ENCODE results near the gene C6orf120. TPM values are rescaled to one million over a fixed set of nuclear protein-coding genes. Genes with fewer than 3 reads are reported as not detected.

C6orf120 gene
- total and polyA plus RNA-seq, 2 of the 13 experiments (the other 11 are each of a cell fraction or from before 2014, with no cell fraction given), result 21.7 to 29.9 TPM

DNA sequence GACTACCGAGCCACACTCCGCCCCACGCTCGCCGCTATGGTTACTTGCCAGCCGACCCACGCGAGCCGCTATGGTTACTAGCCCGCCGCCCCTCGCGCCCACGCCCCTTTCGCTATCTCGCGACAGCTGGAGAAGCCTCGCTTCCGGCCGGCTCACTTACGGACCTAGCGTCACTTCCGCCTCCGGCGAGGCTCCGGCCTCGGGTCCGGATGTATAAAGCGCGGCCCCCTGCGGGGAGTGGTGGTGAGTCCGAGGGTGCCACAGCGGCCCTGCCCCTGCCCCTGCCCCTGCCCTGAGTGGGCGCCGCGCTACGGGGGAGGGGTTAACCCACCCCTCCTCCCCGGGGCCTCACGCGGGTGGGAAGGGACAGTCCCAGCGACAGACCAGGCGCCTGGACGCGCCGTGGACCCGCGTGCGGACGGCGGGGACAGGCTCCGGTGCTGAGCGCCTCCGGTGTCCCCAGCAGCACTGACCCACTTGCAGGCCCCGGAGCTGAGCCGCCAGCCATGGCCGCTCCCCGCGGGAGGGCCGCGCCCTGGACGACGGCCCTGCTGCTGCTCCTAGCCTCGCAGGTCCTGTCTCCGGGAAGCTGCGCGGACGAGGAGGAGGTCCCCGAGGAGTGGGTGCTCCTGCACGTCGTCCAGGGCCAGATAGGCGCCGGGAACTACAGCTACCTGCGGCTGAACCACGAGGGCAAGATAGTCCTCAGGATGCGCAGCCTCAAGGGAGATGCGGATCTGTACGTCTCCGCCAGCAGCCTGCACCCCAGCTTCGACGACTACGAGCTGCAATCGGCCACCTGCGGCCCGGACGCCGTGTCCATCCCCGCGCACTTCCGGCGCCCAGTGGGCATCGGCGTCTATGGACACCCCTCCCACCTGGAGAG, at the start of gene C6orf120, which contains the start of gene WDR27 (continued):
- TF ChIP-seq ZNF552 (CRISPR knock-in tag; IDR thresholded peaks at IDR 0.05; ENCODE audit: borderline replicate concordance), result peak; percentile 92
- no peak; the same call in none of the 2 replicates for TF ChIP-seq BRCA1 (CRISPR knock-in tag; IDR thresholded peaks at IDR 0.05)

GRCh38 chr6:169652896-169653295, 49.0 kb upstream of the C6orf120 start:
- Histone ChIP-seq H3K36me3 (replicated peaks in 1 of 2; ENCODE audit: control insufficient read depth in 1 of 2, insufficient read depth in 2 of 2, low read length in 2 of 2) (peaks cover 9 to 30% of the 10 kb centered on the region in 2 experiments; a peak in 4 of 5 replicates), H3K79me2 (ENCODE audit: insufficient read depth, low read length) (no peaks in the 10 kb centered on the region), H3K9ac (ENCODE audit: insufficient read depth, low read depth, low read length) (no peak overlapping the region), H2AFZ (ENCODE audit: low read length) (no peak overlapping the region), H4K20me1 (ENCODE audit: insufficient read depth, low read length) (no peaks in the 10 kb centered on the region), H3K27ac (ENCODE audit: extremely low read length, insufficient read depth, low read length) (no peak overlapping the region), H3K4me1 (ENCODE audit: insufficient read depth, low read length) (no peaks in the 10 kb centered on the region), H3K9me3 (ENCODE audit: low read length) (no peaks in the 10 kb centered on the region), H3K4me3 (replicated peaks in 1 of 3; ENCODE audit: insufficient read depth in 1 of 3, low read depth in 2 of 3, low read length in 3 of 3) (no peak overlapping the region), H3K27me3 (ENCODE audit: control insufficient read depth in 1 of 2, insufficient read depth in 2 of 2, low read length in 2 of 2) (no peaks in the 10 kb centered on the region), H3K4me2 (ENCODE audit: low read depth, low read length) (no peak overlapping the region)
- ChIA-PET POLR2A (no interaction called here), CTCF (ENCODE audit: low intra/inter-chr PET ratio, low total read pairs) (no interaction called here)
- DNase-seq (ENCODE audit: low spot score), result no peak
- intact Hi-C loops (cut with micrococcal nuclease; ENCODE audit: unreplicated experiment), result no loop called here
- WGBS (ENCODE audit: low lambda C conversion rate), result 97% methylated on average over 11 of the region's 11 CpGs
- no TSS peak for BruUV-seq (replicated peaks)
- ATAC-seq, result no peak
- FAIRE-seq, result no peak
- in situ Hi-C loops (cut with HindIII; ENCODE audit: extremely low pct_ligation_motif_present, low pct_unique_long_range_greater_than_20kb), result no loop called here
- TF ChIP-seq ZMYM3 (CRISPR knock-in tag; IDR thresholded peaks at IDR 0.05) (no peak), KLF15 (CRISPR knock-in tag; IDR thresholded peaks at IDR 0.05; ENCODE audit: borderline replicate concordance) (no peak), UBTF (CRISPR knock-in tag; IDR thresholded peaks at IDR 0.05) (no peak), MAF1 (CRISPR knock-in tag; IDR thresholded peaks at IDR 0.05; ENCODE audit: borderline replicate concordance) (no peak), ZC3H13 (CRISPR knock-in tag; IDR thresholded peaks at IDR 0.05) (no peak)
- TF ChIP-seq, protein P1, sequence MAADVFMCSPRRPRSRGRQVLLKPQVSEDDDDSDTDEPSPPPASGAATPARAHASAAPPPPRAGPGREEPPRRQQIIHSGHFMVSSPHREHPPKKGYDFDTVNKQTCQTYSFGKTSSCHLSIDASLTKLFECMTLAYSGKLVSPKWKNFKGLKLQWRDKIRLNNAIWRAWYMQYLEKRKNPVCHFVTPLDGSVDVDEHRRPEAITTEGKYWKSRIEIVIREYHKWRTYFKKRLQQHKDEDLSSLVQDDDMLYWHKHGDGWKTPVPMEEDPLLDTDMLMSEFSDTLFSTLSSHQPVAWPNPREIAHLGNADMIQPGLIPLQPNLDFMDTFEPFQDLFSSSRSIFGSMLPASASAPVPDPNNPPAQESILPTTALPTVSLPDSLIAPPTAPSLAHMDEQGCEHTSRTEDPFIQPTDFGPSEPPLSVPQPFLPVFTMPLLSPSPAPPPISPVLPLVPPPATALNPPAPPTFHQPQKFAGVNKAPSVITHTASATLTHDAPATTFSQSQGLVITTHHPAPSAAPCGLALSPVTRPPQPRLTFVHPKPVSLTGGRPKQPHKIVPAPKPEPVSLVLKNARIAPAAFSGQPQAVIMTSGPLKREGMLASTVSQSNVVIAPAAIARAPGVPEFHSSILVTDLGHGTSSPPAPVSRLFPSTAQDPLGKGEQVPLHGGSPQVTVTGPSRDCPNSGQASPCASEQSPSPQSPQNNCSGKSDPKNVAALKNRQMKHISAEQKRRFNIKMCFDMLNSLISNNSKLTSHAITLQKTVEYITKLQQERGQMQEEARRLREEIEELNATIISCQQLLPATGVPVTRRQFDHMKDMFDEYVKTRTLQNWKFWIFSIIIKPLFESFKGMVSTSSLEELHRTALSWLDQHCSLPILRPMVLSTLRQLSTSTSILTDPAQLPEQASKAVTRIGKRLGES (CRISPR knock-in tag; IDR thresholded peaks at IDR 0.05; ENCODE audit: borderline replicate concordance), result no peak
- TF ChIP-seq, protein P2, sequence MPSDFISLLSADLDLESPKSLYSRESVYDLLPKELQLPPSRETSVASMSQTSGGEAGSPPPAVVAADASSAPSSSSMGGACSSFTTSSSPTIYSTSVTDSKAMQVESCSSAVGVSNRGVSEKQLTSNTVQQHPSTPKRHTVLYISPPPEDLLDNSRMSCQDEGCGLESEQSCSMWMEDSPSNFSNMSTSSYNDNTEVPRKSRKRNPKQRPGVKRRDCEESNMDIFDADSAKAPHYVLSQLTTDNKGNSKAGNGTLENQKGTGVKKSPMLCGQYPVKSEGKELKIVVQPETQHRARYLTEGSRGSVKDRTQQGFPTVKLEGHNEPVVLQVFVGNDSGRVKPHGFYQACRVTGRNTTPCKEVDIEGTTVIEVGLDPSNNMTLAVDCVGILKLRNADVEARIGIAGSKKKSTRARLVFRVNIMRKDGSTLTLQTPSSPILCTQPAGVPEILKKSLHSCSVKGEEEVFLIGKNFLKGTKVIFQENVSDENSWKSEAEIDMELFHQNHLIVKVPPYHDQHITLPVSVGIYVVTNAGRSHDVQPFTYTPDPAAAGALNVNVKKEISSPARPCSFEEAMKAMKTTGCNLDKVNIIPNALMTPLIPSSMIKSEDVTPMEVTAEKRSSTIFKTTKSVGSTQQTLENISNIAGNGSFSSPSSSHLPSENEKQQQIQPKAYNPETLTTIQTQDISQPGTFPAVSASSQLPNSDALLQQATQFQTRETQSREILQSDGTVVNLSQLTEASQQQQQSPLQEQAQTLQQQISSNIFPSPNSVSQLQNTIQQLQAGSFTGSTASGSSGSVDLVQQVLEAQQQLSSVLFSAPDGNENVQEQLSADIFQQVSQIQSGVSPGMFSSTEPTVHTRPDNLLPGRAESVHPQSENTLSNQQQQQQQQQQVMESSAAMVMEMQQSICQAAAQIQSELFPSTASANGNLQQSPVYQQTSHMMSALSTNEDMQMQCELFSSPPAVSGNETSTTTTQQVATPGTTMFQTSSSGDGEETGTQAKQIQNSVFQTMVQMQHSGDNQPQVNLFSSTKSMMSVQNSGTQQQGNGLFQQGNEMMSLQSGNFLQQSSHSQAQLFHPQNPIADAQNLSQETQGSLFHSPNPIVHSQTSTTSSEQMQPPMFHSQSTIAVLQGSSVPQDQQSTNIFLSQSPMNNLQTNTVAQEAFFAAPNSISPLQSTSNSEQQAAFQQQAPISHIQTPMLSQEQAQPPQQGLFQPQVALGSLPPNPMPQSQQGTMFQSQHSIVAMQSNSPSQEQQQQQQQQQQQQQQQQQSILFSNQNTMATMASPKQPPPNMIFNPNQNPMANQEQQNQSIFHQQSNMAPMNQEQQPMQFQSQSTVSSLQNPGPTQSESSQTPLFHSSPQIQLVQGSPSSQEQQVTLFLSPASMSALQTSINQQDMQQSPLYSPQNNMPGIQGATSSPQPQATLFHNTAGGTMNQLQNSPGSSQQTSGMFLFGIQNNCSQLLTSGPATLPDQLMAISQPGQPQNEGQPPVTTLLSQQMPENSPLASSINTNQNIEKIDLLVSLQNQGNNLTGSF (CRISPR knock-in tag; IDR thresholded peaks at IDR 0.05), result no peak
